HepG2 (cell line): Measurements from ENCODE around the gene PPP1R13B. TPM values are rescaled to one million over a fixed set of nuclear protein-coding genes. Genes with fewer than 3 reads are reported as not detected.

ENCODE experiments used
- ATAC-seq: fragments of 200-7000 bp; cut with Tn5 transposase; 3 replicates; pipeline ENCODE4 v1.9.1; 2020; ENCODE audit warnings: mild to moderate bottlenecking, moderate library complexity
- BruUV-seq: library from RNA; stranded (reverse); fragments of 400-500 nt; replicated peaks from 2 replicates; lab custom pipeline; 2021; lab: Mats Ljungman, UMichigan
- CTCF ChIA-PET: fragments of 300-600 bp; formaldehyde crosslinking; extraction: SDS; loops from one replicate; lab custom pipeline; 2021; ENCODE audit warnings: low total read pairs, inconsistent platforms, low intra/inter-chr PET ratio; lab: Yijun Ruan, JAX
- POLR2A ChIA-PET: fragments of 350-600 bp; sonication (Branson Sonifier 250); formaldehyde crosslinking; loops from one replicate; lab custom pipeline; 2020; ENCODE audit warnings: antibody characterized with exemption, inconsistent platforms; lab: Yijun Ruan, JAX
- DNase-seq: peaks from one replicate; pipeline ENCODE4 v3.0.0-alpha.2; 2015; ENCODE audit warnings: low spot score
- FAIRE-seq: peaks from 3 replicates; lab custom pipeline; 2011; peaks lifted over from hg19 to GRCh38; lab: Jason Lieb, UNC
- H2AFZ ChIP-seq: one replicate; pipeline ENCODE4 v1.6.1; 2011; ENCODE audit warnings: low read length, inconsistent platforms
- H3K27ac ChIP-seq: fragments of 300-600 bp; 3 replicates; pipeline ENCODE4 v1.8.0; 2011; ENCODE audit warnings: mixed run types, mild to moderate bottlenecking, mixed read lengths, low read length, inconsistent platforms; ENCODE audit not compliant: insufficient read depth; ENCODE audit errors: extremely low read length
- H3K27me3 ChIP-seq, 2 experiments: fragments of 200-600 bp in 1 of 2; 2 replicates in 1 of 2; 3 replicates in 1 of 2; pipeline versions ENCODE4 v1.6.0 to v1.8.0; 2011; ENCODE audit warnings: low read length in 2 of 2, mild to moderate bottlenecking in 2 of 2, moderate library complexity in 2 of 2, inconsistent platforms in 1 of 2; ENCODE audit not compliant: insufficient read depth in 2 of 2, control insufficient read depth in 1 of 2
- H3K36me3 ChIP-seq, 2 experiments: fragments of 200-600 bp in 1 of 2; replicated peaks in 1 of 2; 2 replicates in 1 of 2; 3 replicates in 1 of 2; pipeline versions ENCODE4 v1.5.1 to v1.8.0; 2011; ENCODE audit warnings: low read length in 2 of 2, inconsistent platforms in 1 of 2; ENCODE audit not compliant: insufficient read depth in 2 of 2, control insufficient read depth in 1 of 2
- H3K4me1 ChIP-seq: 2 replicates; pipeline ENCODE4 v1.5.1; 2012; ENCODE audit warnings: low read length, inconsistent platforms; ENCODE audit not compliant: insufficient read depth
- H3K4me2 ChIP-seq: 2 replicates; pipeline ENCODE4 v1.6.0; 2011; ENCODE audit warnings: low read depth, low read length, inconsistent platforms
- H3K4me3 ChIP-seq, 3 experiments: fragments of 200-600 bp in 1 of 3; sonication (generic), shearing (Covaris generic) in 1 of 3; replicated peaks in 1 of 3; 2 replicates each; pipeline ENCODE4 v1.5.1; 2011 to 2016; ENCODE audit warnings: low read length in 3 of 3, inconsistent platforms in 2 of 3, low read depth in 2 of 3, mild to moderate bottlenecking in 2 of 3, control low read depth in 1 of 3, mixed read lengths in 1 of 3; ENCODE audit not compliant: insufficient read depth in 1 of 3
- H3K79me2 ChIP-seq: one replicate; pipeline ENCODE4 v1.6.1; 2011; ENCODE audit warnings: low read length, inconsistent platforms; ENCODE audit not compliant: insufficient read depth
- H3K9ac ChIP-seq: 2 replicates; pipeline ENCODE4 v1.6.0; 2011; ENCODE audit warnings: mild to moderate bottlenecking, low read depth, low read length, inconsistent platforms; ENCODE audit not compliant: insufficient read depth
- H3K9me3 ChIP-seq: 2 replicates; pipeline ENCODE4 v1.5.1; 2012; ENCODE audit warnings: mild to moderate bottlenecking, low read length
- H4K20me1 ChIP-seq: 2 replicates; pipeline ENCODE4 v1.6.0; 2011; ENCODE audit warnings: inconsistent platforms, mild to moderate bottlenecking, low read length, moderate library complexity; ENCODE audit not compliant: insufficient read depth
- CSRNP2 ChIP-seq: sonication (generic); formaldehyde crosslinking; conservative IDR thresholded peaks from 2 replicates; pipeline ENCODE4 v1.8.0; 2022; ENCODE audit warnings: low read depth, missing genetic modification reagents
- JUND ChIP-seq: sonication (generic); formaldehyde crosslinking; IDR thresholded peaks from 2 replicates; pipeline ENCODE4 v1.8.0; 2022; ENCODE audit warnings: mild to moderate bottlenecking, missing genetic modification reagents
- MLX ChIP-seq: IDR thresholded peaks from 2 replicates; pipeline ENCODE4 v1.6.1; 2016
- SALL2 ChIP-seq: sonication (generic); formaldehyde crosslinking; IDR thresholded peaks from 2 replicates; pipeline ENCODE4 v1.8.1; 2023; ENCODE audit warnings: mild to moderate bottlenecking, missing genetic modification reagents, inconsistent platforms
- SCMH1 ChIP-seq: sonication (generic); formaldehyde crosslinking; IDR thresholded peaks from 2 replicates; pipeline ENCODE4 v1.9.0; 2021; ENCODE audit warnings: missing genetic modification reagents, mild to moderate bottlenecking, borderline replicate concordance
- ZNF274 ChIP-seq: sonication (generic); formaldehyde crosslinking; IDR thresholded peaks from 2 replicates; pipeline ENCODE4 v1.5.1; 2020; ENCODE audit warnings: mild to moderate bottlenecking, missing genetic modification reagents
- ZNF446 ChIP-seq: sonication (generic); formaldehyde crosslinking; IDR thresholded peaks from 2 replicates; pipeline ENCODE4 v1.5.0; 2020; ENCODE audit warnings: mild to moderate bottlenecking, missing genetic modification reagents
- ZSCAN20 ChIP-seq: sonication (generic); formaldehyde crosslinking; IDR thresholded peaks from 2 replicates; pipeline ENCODE4 v1.4.0; 2020; ENCODE audit warnings: missing genetic modification reagents, mild to moderate bottlenecking, borderline replicate concordance
- in situ Hi-C: cut with HindIII; loops from 2 replicates; pipeline ENCODE4 v1.10.0; 2017; ENCODE audit warnings: low pct_unique_long_range_greater_than_20kb; ENCODE audit not compliant: extremely low pct_ligation_motif_present
- intact Hi-C: fragments of 100-400 bp; cut with micrococcal nuclease; formaldehyde crosslinking; loops from one replicate; pipeline ENCODE4 v1.10.0; 2022; ENCODE audit not compliant: unreplicated experiment
- polyA plus RNA-seq, 8 experiments: library from polyadenylated mRNA; depleted of rRNA in 3 of 8; stranded (reverse) in 7 of 8; unstranded in 1 of 8; fragments of >200 nt; fragmentation: Illumina TruSeq in 4 of 8; extraction: Trizol in 4 of 8; gene quantifications; 2 replicates each; pipeline versions ENCODE4 v1.2.1 to v1.2.3, GENCODE V29; 2011 to 2016; ENCODE audit warnings: low read depth in 4 of 8, missing spikeins in 1 of 8, mixed read lengths in 1 of 8; ENCODE audit not compliant: insufficient read depth in 1 of 8
- total RNA-seq, 5 experiments: library from RNA; depleted of rRNA; stranded (reverse); fragments of >200 nt; fragmentation: Illumina TruSeq; extraction: Trizol; gene quantifications; 2 replicates each; pipeline ENCODE4 v1.2.3, GENCODE V29; 2016; ENCODE audit warnings: low read depth in 1 of 5
- TF ChIP-seq, protein P1 (sequence below): sonication (generic); formaldehyde crosslinking; conservative IDR thresholded peaks from 2 replicates; pipeline ENCODE4 v1.4.0; 2020; ENCODE audit warnings: missing genetic modification reagents
- TF ChIP-seq, protein P2 (sequence below): sonication (generic); formaldehyde crosslinking; conservative IDR thresholded peaks from 2 replicates; pipeline ENCODE4 v1.8.1; 2023; ENCODE audit warnings: missing genetic modification reagents
- TF ChIP-seq, protein P3 (sequence below): IDR thresholded peaks from 2 replicates; pipeline ENCODE4 v1.6.1; 2012; ENCODE audit warnings: inconsistent platforms
- TF ChIP-seq, protein P4 (sequence below): sonication (generic); formaldehyde crosslinking; IDR thresholded peaks from 2 replicates; pipeline ENCODE4 v1.4.0; 2020; ENCODE audit warnings: missing genetic modification reagents, mild to moderate bottlenecking, borderline replicate concordance
- TF ChIP-seq, protein P5 (sequence below): IDR thresholded peaks from 2 replicates; pipeline ENCODE4 v1.6.1; 2016; ENCODE audit warnings: mild to moderate bottlenecking
- TF ChIP-seq, protein P6 (sequence below): sonication (generic); formaldehyde crosslinking; conservative IDR thresholded peaks from 2 replicates; pipeline ENCODE4 v1.4.0; 2020; ENCODE audit warnings: missing genetic modification reagents

Gene PPP1R13B
- total and polyA plus RNA-seq, 2 of the 13 experiments (the other 11 are each of a cell fraction or from before 2014, with no cell fraction given) = 4.6 to 9.4 TPM

DNA sequence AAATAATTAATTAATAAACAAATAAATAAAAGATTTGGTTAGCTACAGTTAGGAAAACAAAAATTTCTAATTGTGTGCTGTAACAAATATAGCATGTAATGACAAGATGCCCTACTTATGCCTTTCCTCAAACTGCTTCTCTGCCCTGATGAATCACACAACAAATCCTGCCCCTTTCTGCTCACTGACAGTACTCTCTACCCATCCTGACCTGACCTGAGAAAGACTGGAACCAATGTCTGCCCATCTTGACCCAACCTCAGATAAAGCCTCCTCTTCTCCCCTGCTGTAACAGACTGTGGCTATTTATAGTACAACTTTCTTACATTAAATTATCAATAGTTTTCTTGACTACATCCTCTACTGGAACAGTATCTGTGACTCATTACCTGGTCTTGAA, 43.7 kb downstream of the PPP1R13B start:
- H3K4me3 ChIP-seq = no peak overlapping the region
- H3K4me1 ChIP-seq = peaks cover 15% of the 10 kb centered on the region
- H3K27ac ChIP-seq = no peak overlapping the region
- FAIRE-seq (no peak), ATAC-seq (no peak), DNase-seq (no peak)
- H3K4me2 ChIP-seq = no peak overlapping the region
- peaks cover 12% of the 10 kb centered on the region for H3K79me2 ChIP-seq
- intact Hi-C loops (no loop called here), in situ Hi-C loops (no loop called here)
- H4K20me1 ChIP-seq = no peaks in the 10 kb centered on the region
- ChIA-PET CTCF (no interaction called here), POLR2A (no interaction called here)
- no peaks in the 10 kb centered on the region for H3K27me3 ChIP-seq
- H3K9ac ChIP-seq = no peak overlapping the region
- no peak overlapping the region for H2AFZ ChIP-seq
- H3K9me3 ChIP-seq = no peaks in the 10 kb centered on the region
- BruUV-seq = no TSS peak
- H3K36me3 ChIP-seq = no peaks in the 10 kb centered on the region
- TF ChIP-seq ZSCAN20 (CRISPR knock-in tag) (no peak), SALL2 (CRISPR knock-in tag) (no peak), ZNF274 (CRISPR knock-in tag) (no peak), MLX (CRISPR knock-in tag) (no peak), SCMH1 (CRISPR knock-in tag) (no peak), ZNF446 (no peak), JUND (CRISPR knock-in tag) (no peak), CSRNP2 (no peak)
- TF ChIP-seq, protein P1, sequence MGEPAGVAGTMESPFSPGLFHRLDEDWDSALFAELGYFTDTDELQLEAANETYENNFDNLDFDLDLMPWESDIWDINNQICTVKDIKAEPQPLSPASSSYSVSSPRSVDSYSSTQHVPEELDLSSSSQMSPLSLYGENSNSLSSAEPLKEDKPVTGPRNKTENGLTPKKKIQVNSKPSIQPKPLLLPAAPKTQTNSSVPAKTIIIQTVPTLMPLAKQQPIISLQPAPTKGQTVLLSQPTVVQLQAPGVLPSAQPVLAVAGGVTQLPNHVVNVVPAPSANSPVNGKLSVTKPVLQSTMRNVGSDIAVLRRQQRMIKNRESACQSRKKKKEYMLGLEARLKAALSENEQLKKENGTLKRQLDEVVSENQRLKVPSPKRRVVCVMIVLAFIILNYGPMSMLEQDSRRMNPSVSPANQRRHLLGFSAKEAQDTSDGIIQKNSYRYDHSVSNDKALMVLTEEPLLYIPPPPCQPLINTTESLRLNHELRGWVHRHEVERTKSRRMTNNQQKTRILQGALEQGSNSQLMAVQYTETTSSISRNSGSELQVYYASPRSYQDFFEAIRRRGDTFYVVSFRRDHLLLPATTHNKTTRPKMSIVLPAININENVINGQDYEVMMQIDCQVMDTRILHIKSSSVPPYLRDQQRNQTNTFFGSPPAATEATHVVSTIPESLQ (CRISPR knock-in tag) = no peak
- TF ChIP-seq, protein P2, sequence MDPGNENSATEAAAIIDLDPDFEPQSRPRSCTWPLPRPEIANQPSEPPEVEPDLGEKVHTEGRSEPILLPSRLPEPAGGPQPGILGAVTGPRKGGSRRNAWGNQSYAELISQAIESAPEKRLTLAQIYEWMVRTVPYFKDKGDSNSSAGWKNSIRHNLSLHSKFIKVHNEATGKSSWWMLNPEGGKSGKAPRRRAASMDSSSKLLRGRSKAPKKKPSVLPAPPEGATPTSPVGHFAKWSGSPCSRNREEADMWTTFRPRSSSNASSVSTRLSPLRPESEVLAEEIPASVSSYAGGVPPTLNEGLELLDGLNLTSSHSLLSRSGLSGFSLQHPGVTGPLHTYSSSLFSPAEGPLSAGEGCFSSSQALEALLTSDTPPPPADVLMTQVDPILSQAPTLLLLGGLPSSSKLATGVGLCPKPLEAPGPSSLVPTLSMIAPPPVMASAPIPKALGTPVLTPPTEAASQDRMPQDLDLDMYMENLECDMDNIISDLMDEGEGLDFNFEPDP (CRISPR knock-in tag) = no peak
- TF ChIP-seq, protein P3, sequence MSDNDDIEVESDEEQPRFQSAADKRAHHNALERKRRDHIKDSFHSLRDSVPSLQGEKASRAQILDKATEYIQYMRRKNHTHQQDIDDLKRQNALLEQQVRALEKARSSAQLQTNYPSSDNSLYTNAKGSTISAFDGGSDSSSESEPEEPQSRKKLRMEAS = no peak
- TF ChIP-seq, protein P4, sequence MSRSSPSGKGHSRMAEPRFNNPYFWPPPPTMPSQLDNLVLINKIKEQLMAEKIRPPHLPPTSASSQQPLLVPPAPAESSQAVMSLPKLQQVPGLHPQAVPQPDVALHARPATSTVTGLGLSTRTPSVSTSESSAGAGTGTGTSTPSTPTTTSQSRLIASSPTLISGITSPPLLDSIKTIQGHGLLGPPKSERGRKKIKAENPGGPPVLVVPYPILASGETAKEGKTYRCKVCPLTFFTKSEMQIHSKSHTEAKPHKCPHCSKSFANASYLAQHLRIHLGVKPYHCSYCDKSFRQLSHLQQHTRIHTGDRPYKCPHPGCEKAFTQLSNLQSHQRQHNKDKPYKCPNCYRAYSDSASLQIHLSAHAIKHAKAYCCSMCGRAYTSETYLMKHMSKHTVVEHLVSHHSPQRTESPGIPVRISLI (CRISPR knock-in tag) = no peak
- TF ChIP-seq, protein P5, sequence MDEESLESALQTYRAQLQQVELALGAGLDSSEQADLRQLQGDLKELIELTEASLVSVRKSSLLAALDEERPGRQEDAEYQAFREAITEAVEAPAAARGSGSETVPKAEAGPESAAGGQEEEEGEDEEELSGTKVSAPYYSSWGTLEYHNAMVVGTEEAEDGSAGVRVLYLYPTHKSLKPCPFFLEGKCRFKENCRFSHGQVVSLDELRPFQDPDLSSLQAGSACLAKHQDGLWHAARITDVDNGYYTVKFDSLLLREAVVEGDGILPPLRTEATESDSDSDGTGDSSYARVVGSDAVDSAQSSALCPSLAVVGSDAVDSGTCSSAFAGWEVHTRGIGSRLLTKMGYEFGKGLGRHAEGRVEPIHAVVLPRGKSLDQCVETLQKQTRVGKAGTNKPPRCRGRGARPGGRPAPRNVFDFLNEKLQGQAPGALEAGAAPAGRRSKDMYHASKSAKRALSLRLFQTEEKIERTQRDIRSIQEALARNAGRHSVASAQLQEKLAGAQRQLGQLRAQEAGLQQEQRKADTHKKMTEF (CRISPR knock-in tag) = no peak
- TF ChIP-seq, protein P6, sequence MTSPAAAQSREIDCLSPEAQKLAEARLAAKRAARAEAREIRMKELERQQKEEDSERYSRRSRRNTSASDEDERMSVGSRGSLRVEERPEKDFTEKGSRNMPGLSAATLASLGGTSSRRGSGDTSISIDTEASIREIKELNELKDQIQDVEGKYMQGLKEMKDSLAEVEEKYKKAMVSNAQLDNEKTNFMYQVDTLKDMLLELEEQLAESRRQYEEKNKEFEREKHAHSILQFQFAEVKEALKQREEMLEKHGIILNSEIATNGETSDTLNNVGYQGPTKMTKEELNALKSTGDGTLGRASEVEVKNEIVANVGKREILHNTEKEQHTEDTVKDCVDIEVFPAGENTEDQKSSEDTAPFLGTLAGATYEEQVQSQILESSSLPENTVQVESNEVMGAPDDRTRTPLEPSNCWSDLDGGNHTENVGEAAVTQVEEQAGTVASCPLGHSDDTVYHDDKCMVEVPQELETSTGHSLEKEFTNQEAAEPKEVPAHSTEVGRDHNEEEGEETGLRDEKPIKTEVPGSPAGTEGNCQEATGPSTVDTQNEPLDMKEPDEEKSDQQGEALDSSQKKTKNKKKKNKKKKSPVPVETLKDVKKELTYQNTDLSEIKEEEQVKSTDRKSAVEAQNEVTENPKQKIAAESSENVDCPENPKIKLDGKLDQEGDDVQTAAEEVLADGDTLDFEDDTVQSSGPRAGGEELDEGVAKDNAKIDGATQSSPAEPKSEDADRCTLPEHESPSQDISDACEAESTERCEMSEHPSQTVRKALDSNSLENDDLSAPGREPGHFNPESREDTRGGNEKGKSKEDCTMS (CRISPR knock-in tag) = no peak
